K562 (cell line): ENCODE results near the gene MYLIP. TPM values are rescaled to one million over a fixed set of nuclear protein-coding genes. Genes with fewer than 3 reads are reported as not detected.

ENCODE experiments used
- ADNP ChIP-seq: fragments of 200-800 bp; sonication (Bioruptor generic); IDR thresholded peaks from 2 replicates; pipeline ENCODE4 v1.6.1; 2016; ENCODE audit warnings: missing genetic modification characterization, missing compliant biosample characterization
- CBFB ChIP-seq: sonication (generic); formaldehyde crosslinking; IDR thresholded peaks from 2 replicates; pipeline ENCODE4 v1.4.0; 2020; ENCODE audit warnings: mild to moderate bottlenecking, missing genetic modification reagents
- DLX4 ChIP-seq: fragments of 250-450 bp; sonication (Bioruptor Pico); IDR thresholded peaks from 2 replicates; pipeline ENCODE4 v1.6.1; 2021; ENCODE audit warnings: mild to moderate bottlenecking
- ESRRB ChIP-seq: fragments of 250-450 bp; sonication (Bioruptor Pico); IDR thresholded peaks from 2 replicates; pipeline ENCODE4 v1.5.0; 2020; ENCODE audit warnings: mild to moderate bottlenecking, moderate library complexity, borderline replicate concordance
- HOMEZ ChIP-seq: fragments of 250-450 bp; sonication (Bioruptor Pico); IDR thresholded peaks from 2 replicates; pipeline ENCODE4 v1.4.0; 2020; ENCODE audit warnings: mild to moderate bottlenecking, moderate library complexity
- MCM2 ChIP-seq: fragments of 450-650 bp; IDR thresholded peaks from 2 replicates; pipeline ENCODE4 v1.6.1; 2017; ENCODE audit warnings: low read depth, mild to moderate bottlenecking
- NEUROD1 ChIP-seq: fragments of 150-350 bp; IDR thresholded peaks from 2 replicates; pipeline ENCODE4 v1.6.1; 2014; ENCODE audit warnings: borderline replicate concordance, low read length, low read depth; ENCODE audit not compliant: partially characterized antibody
- NKRF ChIP-seq: fragments of 450-650 bp; IDR thresholded peaks from 2 replicates; pipeline ENCODE4 v1.6.1; 2016; ENCODE audit warnings: borderline replicate concordance
- PCBP1 ChIP-seq: fragments of 200-400 bp; formaldehyde crosslinking; IDR thresholded peaks from 2 replicates; pipeline ENCODE4 v1.6.1; 2018; ENCODE audit warnings: mild to moderate bottlenecking, low read depth, low read length; ENCODE audit not compliant: poor library complexity, severe bottlenecking
- PHF20 ChIP-seq: fragments of 450-650 bp; IDR thresholded peaks from 2 replicates; pipeline ENCODE4 v1.6.1; 2018; ENCODE audit not compliant: partially characterized antibody
- PHF21A ChIP-seq: fragments of 450-650 bp; IDR thresholded peaks from 2 replicates; pipeline ENCODE4 v1.6.1; 2017; ENCODE audit warnings: low read depth, borderline replicate concordance
- PML ChIP-seq: IDR thresholded peaks from 2 replicates; pipeline ENCODE4 v1.6.1; 2012; ENCODE audit warnings: low read length, inconsistent platforms
- POLR2AphosphoS5 ChIP-seq: IDR thresholded peaks from 2 replicates; pipeline ENCODE4 v1.6.1; 2011; ENCODE audit warnings: mild to moderate bottlenecking, low read depth, low read length, moderate library complexity; ENCODE audit not compliant: control insufficient read depth, insufficient read depth
- RBBP5 ChIP-seq: fragments of 200-600 bp; sonication (generic); IDR thresholded peaks from 2 replicates; pipeline ENCODE4 v1.6.1; 2012; ENCODE audit warnings: borderline replicate concordance, mild to moderate bottlenecking, low read length, control low read depth, inconsistent platforms; ENCODE audit not compliant: insufficient read depth, poor library complexity, severe bottlenecking
- SMC3 ChIP-seq: conservative IDR thresholded peaks from 2 replicates; pipeline ENCODE4 v1.6.1; 2011; ENCODE audit warnings: low read depth, low read length, improper control_type of control experiment; ENCODE audit not compliant: insufficient read depth
- ZBTB2 ChIP-seq: fragments of 450-650 bp; IDR thresholded peaks from 2 replicates; pipeline ENCODE4 v1.6.1; 2016; ENCODE audit warnings: antibody characterized with exemption
- ZC3H8 ChIP-seq: fragments of 450-650 bp; IDR thresholded peaks from 2 replicates; pipeline ENCODE4 v1.6.1; 2017
- ZNF644 ChIP-seq: fragments of 200-800 bp; sonication (Bioruptor generic); IDR thresholded peaks from 2 replicates; pipeline ENCODE4 v1.6.1; 2016; ENCODE audit warnings: low read depth, missing genetic modification characterization, missing compliant biosample characterization
- polyA plus RNA-seq, 8 experiments: library from polyadenylated mRNA; depleted of rRNA in 4 of 8; stranded (reverse) in 5 of 8; unstranded in 3 of 8; fragments of >200 nt; fragmentation: Nextera tagmentation in 2 of 8; fragmentation: Illumina TruSeq in 1 of 8; extraction: Ambion mirVana in 2 of 8; extraction: Trizol in 1 of 8; gene quantifications; 2 replicates each; pipeline versions ENCODE4 v1.2.1 to v1.2.3, GENCODE V29; 2011 to 2014; ENCODE audit warnings: inconsistent platforms in 1 of 8, missing spikeins in 1 of 8
- total RNA-seq, 7 experiments: library from RNA; depleted of rRNA in 6 of 7; stranded (reverse); fragments of >200 nt in 6 of 7; fragmentation: Illumina TruSeq in 2 of 7; extraction: Trizol in 2 of 7; gene quantifications; 2 replicates each; pipeline versions ENCODE4 v1.2.1 to v1.2.3, GENCODE V29; 2011 to 2021; ENCODE audit warnings: low replicate concordance in 1 of 7
- TF ChIP-seq, protein P1 (sequence below): sonication (generic); formaldehyde crosslinking; IDR thresholded peaks from 2 replicates; pipeline ENCODE4 v1.4.0; 2020; ENCODE audit warnings: mild to moderate bottlenecking, missing genetic modification reagents

The MYLIP gene
- total and polyA plus RNA-seq, 9 of the 15 experiments (the other 6 are each of a cell fraction or from before 2014, with no cell fraction given), result 10.8 to 43.5 (median 31.5) TPM

GRCh38 chr6:16129623-16130401, 926 bp downstream of the MYLIP start (continued):
- TF ChIP-seq NKRF (no peak; the same call in 1 of the 2 replicates), HOMEZ (CRISPR knock-in tag) (0 out of 2 replicates have a peak, but pooled peaks have one; percentile 8), PHF20 (no peak), ESRRB (CRISPR knock-in tag) (no peak), PHF21A (no peak), POLR2AphosphoS5 (peak; percentile 23; the same call in 1 of the 2 replicates), MCM2 (no peak), CBFB (CRISPR knock-in tag) (peak; percentile 56; the same call in 1 of the 2 replicates), ADNP (tag) (no peak), PCBP1 (no peak), ZNF644 (tag) (no peak), ZC3H8 (no peak), ZBTB2 (no peak), NEUROD1 (no peak), DLX4 (CRISPR knock-in tag) (no peak), SMC3 (no peak), RBBP5 (peak; percentile 46), PML (no peak; the same call in 1 of the 2 replicates)
- TF ChIP-seq, protein P1, sequence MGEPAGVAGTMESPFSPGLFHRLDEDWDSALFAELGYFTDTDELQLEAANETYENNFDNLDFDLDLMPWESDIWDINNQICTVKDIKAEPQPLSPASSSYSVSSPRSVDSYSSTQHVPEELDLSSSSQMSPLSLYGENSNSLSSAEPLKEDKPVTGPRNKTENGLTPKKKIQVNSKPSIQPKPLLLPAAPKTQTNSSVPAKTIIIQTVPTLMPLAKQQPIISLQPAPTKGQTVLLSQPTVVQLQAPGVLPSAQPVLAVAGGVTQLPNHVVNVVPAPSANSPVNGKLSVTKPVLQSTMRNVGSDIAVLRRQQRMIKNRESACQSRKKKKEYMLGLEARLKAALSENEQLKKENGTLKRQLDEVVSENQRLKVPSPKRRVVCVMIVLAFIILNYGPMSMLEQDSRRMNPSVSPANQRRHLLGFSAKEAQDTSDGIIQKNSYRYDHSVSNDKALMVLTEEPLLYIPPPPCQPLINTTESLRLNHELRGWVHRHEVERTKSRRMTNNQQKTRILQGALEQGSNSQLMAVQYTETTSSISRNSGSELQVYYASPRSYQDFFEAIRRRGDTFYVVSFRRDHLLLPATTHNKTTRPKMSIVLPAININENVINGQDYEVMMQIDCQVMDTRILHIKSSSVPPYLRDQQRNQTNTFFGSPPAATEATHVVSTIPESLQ (CRISPR knock-in tag), result 0 out of 2 replicates have a peak, but pooled peaks have one; percentile 62
